HG03025 (cell line): ENCODE data around the gene ABCB6.
A peak's percentile ranks its signal among the peaks of the same experiment; 100 is the strongest.

ENCODE experiments used
- ATAC-seq: cut with Tn5 transposase; IDR thresholded peaks from one replicate; pipeline ENCODE4 v1.9.1; 2021; ENCODE audit warnings: mild to moderate bottlenecking, moderate library complexity; ENCODE audit not compliant: unreplicated experiment, low FRiP score

ABCB6 gene

GRCh38 chr2:219199470-219200211 lies 19.1 kb downstream of the ABCB6 start:
- ATAC-seq: no peak

GRCh38 chr2:219198974-219199373 lies 19.8 kb downstream of the ABCB6 start:
- ATAC-seq: no peak

GRCh38 chr2:219197388-219197787 lies 21.4 kb downstream of the ABCB6 start:
- ATAC-seq: no peak

- no peak for ATAC-seq
Observed at GRCh38 chr2:219186754-219187456, 31.9 kb downstream of the ABCB6 start.

GRCh38 chr2:219184121-219184520 lies 34.6 kb downstream of the ABCB6 start:
- ATAC-seq: no peak

- ATAC-seq: no peak
Observed at GRCh38 chr2:219183151-219183772, 35.5 kb downstream of the ABCB6 start.

- ATAC-seq: no peak
Observed at GRCh38 chr2:219182331-219183150, 36.2 kb downstream of the ABCB6 start.

- ATAC-seq: no peak
Observed at GRCh38 chr2:219181531-219181930, 37.2 kb downstream of the ABCB6 start.

- ATAC-seq: no peak
Observed at GRCh38 chr2:219180961-219181360, 37.8 kb downstream of the ABCB6 start.

- no peak for ATAC-seq
Observed at GRCh38 chr2:219179601-219180465, 38.9 kb downstream of the ABCB6 start.

GRCh38 chr2:219178377-219179175 lies 40.2 kb downstream of the ABCB6 start:
- peak; percentile 6 for ATAC-seq

- peak; percentile 38 for ATAC-seq
Observed at GRCh38 chr2:219177552-219178376, 41.0 kb downstream of the ABCB6 start, which contains the start of gene RETREG2. TSS of gene RETREG2 (plus strand) at chr2:219178275. CDS start at chr2:219178353, 78 bp downstream.

GRCh38 chr2:219176818-219177551 lies 41.8 kb downstream of the ABCB6 start, which contains the start of gene CNPPD1:
TSS of gene CNPPD1 (minus strand) at chr2:219176925. CDS start at chr2:219176828, 97 bp downstream.
- peak; percentile 62 for ATAC-seq

GRCh38 chr2:219175928-219176817 lies 42.6 kb downstream of the ABCB6 start:
- peak; percentile 23 for ATAC-seq

GRCh38 chr2:219175486-219175885 lies 43.3 kb downstream of the ABCB6 start:
- no peak for ATAC-seq

GRCh38 chr2:219174801-219175200 lies 44.0 kb downstream of the ABCB6 start:
- ATAC-seq: no peak
